GM21737 (cell line): ENCODE measurements around the gene KRT6A.

Source experiments
- ATAC-seq: cut with Tn5 transposase; IDR thresholded peaks from one replicate; pipeline ENCODE4 v1.9.1; 2021; ENCODE audit warnings: mild to moderate bottlenecking, moderate library complexity; ENCODE audit not compliant: unreplicated experiment

The KRT6A gene

GRCh38 chr12:52438305-52439301 lies 54.5 kb downstream of the KRT6A start:
- no peak for ATAC-seq

GRCh38 chr12:52437508-52437907 lies 55.5 kb downstream of the KRT6A start:
- ATAC-seq: no peak
